Ramos (cell line): ENCODE results near the gene ARHGAP22.
"Not testable (repeated sequence)": the region's sequence is repeated elsewhere in the genome, so short reads cannot be mapped to it uniquely, and the experiment has no call there.

Source experiments
- in situ Hi-C: fragments of 300-500 bp; cut with MboI; formaldehyde crosslinking; loops from one replicate; pipeline ENCODE4 v1.14.3; 2022; ENCODE audit warnings: low sequenced_read_pairs; ENCODE audit not compliant: unreplicated experiment

The ARHGAP22 gene, protein sequence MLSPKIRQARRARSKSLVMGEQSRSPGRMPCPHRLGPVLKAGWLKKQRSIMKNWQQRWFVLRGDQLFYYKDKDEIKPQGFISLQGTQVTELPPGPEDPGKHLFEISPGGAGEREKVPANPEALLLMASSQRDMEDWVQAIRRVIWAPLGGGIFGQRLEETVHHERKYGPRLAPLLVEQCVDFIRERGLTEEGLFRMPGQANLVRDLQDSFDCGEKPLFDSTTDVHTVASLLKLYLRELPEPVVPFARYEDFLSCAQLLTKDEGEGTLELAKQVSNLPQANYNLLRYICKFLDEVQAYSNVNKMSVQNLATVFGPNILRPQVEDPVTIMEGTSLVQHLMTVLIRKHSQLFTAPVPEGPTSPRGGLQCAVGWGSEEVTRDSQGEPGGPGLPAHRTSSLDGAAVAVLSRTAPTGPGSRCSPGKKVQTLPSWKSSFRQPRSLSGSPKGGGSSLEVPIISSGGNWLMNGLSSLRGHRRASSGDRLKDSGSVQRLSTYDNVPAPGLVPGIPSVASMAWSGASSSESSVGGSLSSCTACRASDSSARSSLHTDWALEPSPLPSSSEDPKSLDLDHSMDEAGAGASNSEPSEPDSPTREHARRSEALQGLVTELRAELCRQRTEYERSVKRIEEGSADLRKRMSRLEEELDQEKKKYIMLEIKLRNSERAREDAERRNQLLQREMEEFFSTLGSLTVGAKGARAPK

DNA sequence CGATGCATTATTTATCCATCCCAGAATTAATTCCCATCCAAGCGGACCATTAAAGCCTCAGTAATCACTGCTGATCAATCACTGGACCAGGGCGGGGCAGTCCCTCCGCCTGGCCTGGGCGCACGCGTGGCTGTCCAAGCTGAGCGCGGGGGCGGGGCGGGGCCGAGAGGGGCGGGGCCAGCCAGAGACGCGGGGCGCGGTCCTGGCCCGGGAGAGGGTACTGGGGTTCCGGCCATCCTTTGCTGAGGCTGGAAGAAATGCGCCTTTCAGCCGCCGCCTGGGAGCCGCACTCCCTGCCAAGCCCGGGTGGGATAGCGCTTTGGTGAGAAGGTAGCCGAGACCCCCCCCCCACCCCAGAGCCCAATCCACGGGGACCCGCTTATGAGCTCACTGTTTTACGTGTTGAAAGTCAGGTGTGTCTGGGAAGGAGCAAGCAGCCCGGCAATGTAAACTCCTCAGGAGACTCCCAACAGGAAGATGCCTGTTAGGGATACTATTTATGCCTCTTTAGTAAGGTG lies at the start of gene ARHGAP22:
Gene ARHGAP22 (minus strand): TSS at position 83 of the 518 bp plus-strand sequence. CDS start 277 bp downstream, outside the sequence.
- in situ Hi-C loops: no loop called here

DNA sequence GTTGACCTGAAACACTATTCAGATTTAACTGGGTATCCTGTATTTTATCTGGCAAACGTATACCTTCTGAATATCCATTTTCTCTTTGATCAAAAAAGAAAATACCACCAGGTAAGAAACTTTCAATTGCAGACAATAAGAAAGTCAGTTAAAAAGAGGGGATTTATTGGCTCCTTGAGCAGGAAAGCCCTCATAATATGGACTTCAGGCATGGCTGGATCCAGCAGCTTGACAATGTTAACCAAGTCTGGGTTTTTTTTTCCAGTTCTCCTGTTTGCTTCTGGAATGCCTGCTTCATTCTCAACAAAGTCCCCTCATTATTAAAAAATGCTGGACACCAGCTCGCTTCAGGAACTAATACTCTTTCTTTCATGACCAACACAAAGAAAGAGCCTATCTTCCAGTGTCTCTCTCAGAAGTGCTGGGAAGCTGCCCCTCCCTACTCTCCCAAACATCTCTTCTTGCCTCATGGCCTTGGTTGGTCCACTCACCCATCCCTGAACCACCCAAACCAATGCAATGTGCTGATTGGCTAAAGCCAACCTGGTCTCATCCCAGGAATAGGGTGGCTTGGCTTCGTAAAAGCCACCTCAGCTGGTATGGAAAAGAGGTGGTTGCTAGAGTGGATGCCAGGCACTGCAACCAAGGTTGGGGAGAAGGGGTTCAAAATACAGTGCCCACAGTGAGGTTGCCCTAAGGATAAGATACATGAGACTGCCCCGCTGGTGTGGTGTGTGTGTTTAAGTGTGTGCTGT lies 49.2 kb upstream of the ARHGAP22 start:
- in situ Hi-C loops: loop anchor here (10.0 to 25.0 kb wide), 3 partner anchors 289 to 858 kb away; no protein-coding TSS in a partner anchor

DNA sequence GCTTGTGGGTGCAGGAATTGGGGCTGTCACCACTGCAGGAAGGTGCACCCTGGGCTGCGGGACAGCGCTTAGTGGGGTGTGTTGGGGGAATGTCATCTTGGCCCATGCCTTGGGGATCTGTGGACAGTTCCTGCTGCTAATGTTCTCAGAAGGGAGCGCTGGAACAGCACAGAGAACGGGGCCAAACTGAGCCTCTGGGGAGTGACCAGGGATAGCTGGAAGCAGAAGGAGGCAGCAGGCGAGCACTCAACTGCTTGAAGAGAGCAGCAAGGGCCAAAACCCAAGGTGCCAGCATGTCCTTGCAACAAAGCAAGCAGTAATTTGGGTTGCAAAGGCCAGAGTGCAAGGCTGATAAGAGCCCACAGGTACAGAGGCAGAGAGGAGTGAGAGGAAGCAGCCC lies 48.5 kb upstream of the ARHGAP22 start:
- in situ Hi-C loops: loop anchor here (10.0 to 25.0 kb wide), 3 partner anchors 289 to 859 kb away; no protein-coding TSS in a partner anchor

DNA sequence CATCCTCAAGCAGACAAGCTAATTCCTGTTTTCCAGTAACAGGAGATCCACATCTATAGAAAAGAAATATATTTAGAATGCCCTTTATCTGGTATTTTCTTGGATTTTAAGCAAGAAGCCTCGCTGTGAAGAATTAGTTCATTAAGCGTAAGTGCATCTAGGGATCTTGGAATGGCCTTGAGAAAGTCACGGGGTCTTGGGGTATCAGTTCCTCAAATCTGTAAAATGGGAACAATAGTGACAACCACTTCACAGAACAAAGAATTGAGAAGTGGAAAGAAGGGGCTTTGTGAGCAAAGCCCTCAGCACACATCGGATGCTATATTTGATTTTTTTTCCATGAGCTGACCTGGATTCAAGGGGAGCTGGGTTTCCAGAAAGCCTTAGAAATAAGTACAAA lies 47.5 kb upstream of the ARHGAP22 start:
- in situ Hi-C loops: loop anchor here (10.0 to 25.0 kb wide), 3 partner anchors 288 to 860 kb away; no protein-coding TSS in a partner anchor

DNA sequence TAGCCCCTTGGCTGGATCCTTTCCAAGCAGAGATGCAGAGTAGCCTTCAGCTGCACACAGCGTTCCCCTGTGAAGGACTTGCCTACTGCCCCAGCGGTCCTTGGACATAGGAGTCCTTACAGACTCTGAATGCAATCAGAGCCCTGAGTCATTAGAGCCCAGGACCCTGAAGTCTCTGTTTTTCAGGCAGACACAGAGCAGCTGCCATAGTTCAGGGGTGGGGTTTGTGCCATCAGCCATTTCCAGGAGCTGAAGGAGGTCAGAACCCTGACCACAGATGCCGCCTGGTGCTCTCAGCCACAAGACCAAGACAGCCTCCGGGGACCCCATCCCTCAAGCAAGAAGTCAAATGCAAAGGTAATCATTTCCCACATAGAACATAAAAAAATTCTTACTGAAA lies 47.0 kb upstream of the ARHGAP22 start:
- in situ Hi-C loops: loop anchor here (10.0 to 25.0 kb wide), 3 partner anchors 287 to 860 kb away; no protein-coding TSS in a partner anchor

DNA sequence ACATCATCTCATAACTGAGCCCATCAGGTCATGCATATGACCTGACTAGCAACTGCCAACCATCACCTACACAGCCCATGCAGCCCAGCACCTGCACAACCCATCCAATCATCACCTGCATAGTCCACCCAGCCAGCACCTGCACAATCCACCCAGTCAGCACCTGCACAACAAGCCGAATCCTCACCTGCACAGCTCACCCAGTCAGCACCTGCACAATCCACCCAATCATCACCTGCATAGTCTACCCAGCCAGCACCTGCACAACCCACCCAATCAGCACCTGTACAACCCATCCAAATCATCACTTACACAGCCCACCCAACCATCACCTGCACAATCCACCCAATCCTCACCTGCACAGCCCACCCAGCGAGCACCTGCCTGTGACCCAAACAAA lies 46.4 kb upstream of the ARHGAP22 start:
- in situ Hi-C loops: loop anchor here (10.0 to 25.0 kb wide), 3 partner anchors 286 to 861 kb away; no protein-coding TSS in a partner anchor

DNA sequence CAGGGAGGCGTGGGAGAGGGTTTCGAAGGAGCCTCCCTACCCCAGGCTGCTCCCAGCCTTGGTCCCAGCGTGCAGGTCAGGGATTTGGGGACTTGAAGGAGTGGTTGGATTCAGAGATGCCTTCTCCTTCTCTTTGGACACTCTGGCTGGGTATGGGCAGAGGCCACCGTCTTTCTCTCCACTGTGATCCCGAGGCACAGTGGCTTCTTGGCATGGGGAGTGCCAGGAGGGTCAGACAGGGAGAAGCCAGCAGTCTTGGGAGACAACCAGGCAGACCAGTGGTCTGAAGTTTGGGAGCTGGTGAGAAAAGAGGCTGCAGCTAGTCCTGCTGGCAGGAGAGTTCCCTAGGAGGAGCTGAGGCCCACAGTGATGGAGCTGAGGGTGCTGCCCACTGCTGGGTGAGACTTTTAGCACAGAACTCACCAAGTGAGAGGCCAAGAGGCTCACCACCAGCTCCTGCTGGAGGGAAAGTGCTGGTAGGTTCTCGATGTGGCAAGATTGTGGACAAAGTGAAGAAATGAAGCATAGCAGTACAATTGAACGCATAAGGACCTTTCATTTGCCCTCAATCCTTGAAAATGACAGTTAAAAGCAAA lies 44.6 kb upstream of the ARHGAP22 start:
- in situ Hi-C loops: no loop called here

DNA sequence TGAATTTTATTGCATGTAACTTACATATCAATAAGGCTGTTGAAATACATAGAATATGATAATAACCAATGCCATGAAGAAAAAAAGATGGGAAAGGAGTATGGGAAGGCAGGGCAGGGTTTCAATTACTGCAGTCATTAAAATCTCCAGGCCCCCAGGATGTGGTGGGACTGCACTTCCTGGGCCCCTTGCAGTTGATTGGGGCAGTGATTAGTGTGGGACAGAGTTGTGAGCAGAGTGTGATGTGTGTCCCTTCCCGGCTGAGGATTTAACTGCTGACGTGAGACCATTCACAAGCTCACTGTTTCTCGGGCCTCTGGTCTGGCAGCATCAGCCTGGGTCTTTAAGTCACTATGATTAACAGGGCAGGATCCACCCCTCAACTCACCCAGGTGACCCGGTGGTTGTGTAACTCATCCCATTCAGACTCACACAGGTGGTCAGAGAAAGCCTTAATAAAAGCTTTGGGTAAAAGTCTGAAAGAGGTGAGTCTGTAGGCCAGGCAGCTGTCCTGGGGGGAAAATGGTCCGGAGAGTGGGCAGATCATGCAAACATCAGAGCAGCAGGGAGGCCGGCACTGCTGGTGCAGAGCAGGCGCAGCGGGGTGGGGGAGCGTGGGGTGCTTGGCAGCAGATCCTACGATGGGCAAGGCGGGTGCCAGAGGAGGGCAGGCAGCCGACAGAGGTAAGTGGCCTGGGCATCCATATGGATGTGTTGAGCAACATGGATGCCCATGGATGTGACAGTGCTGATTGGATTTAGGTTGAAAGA lies 43.5 kb upstream of the ARHGAP22 start:
- in situ Hi-C loops: no loop called here

DNA sequence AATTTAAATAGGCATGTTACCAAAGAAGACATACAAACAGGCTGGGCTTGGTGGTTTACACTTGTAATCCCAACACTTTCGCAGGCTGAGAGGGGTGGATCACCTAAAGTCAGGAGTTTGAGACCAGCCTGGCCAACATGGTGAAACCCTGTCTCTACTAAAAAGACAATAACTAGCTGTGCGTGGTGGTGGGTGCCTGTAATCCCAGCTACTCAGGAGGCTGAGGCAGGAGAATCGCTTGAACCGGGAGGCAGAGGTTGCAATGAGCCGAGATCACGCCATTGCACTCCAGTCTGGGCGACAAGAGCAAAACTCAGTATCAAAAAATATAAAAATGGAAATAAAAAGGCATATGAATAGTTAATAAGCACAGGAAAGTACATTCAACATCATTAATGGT lies 42.2 kb upstream of the ARHGAP22 start:
- in situ Hi-C loops: not testable (repeated sequence)

DNA sequence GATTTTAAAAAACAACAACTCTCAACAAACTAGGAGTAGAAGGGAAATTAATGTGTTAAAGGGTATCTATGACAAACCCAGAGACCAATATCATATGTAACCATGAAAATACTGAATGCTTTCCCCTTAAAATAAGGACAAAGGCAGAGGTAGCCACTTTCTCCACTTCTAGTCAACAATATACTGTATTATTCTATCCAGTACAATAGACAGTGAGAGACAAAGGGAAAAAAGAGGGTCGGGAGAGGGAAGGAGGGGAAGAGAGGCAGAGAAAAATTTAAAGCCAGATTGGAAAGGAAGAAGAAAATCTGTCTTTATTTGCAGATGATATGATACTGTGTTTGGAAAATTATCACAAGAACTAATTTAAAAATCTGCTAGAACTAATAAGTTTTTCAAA lies 40.7 kb upstream of the ARHGAP22 start:
- in situ Hi-C loops: no loop called here

DNA sequence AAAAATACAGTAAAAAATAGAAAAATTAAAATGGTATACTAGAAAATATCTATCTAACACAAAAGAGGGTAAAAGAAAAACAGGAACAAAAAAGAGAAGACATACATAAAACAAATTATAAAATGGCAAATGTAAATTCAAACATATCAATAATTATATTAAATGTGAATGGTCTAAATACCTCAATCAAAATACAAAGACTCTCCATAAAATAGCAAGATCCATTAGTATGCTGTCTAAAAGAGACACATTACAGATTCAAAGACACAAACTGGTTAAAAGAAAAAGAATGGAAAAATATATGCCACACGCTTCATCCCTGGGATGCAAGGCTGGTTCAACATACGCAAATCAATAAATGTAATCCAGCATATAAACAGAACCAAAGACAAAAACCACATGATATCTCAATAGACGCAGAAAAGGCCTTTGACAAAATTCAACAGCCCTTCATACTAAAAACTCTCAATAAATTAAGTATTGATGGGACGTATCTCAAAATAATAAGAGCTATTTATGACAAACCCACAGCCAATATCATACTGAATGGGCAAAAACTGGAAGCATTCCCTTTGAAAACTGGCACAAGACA lies 36.3 kb upstream of the ARHGAP22 start:
- in situ Hi-C loops: not testable (repeated sequence)

DNA sequence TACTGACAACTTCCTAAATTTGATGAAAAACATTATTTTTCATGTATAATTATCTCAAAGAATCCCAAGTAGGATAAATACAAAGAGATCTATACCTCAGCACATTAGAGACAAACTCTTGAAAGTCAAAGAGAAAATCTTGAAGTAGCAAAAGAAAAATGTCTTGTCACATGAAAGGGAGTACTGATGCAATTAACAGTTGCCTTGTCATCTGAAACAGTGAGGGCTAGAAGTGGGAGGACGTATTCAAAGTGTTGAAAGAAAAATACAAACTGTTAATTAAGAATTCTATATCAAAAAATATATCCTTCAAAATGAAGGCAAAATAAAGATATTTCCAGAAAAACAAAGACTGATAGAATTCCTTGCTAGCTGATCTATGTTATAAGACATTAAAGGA lies 35.5 kb upstream of the ARHGAP22 start:
- in situ Hi-C loops: no loop called here

DNA sequence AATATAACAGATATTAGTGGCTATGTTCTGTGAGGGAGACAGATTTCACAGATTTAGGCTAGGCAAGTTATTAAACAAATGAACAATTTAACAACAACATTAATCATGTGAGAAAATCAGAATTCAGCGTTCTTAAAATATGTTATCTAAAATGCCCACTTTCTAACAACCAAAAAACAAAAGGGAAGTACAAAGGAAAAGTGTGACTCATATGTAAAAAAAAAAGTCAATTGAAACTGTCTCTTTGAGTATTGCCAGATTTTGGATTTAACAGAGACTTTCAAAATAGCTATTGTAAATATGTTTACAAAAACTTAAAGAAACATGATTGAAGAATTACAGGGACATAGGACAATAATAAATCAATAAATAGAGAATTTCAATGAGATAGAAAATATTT lies 34.8 kb upstream of the ARHGAP22 start:
- in situ Hi-C loops: no loop called here

DNA sequence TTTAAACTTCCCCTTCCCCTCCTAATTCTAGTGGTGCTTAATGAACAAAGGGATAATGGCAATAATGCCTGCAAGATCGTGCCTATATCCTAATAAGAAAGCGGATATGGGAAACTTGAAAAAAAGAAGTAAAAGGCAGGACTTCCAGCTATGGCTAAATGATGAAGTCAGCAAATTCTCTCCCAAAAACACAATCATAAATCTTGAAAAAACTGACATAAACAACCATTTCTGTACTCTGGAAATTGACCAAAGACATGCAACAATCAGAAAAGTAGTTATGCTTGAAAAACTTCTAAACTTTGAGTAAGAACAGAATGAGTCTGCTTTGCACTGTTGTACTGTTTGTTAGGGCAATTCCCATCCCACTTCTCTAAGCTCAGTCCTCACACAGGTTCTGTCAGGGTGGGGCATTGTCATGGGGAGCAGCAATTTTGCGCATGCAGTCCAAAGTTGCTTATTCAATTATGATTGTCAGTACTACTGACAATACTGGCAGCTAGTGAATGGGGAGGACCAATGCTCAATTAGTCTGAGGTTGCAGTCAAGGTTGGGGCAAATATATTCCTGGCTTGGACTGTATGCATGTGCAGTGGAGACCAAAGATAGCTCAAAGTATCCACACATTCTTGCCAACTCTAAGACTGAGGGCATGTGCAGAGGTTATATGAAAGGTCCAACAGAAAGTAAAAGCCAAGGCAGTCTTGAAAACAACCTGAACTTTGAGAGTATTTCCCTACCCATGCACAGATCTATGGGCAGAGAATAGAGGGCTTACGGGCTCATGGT lies 34.1 kb upstream of the ARHGAP22 start:
- in situ Hi-C loops: no loop called here

DNA sequence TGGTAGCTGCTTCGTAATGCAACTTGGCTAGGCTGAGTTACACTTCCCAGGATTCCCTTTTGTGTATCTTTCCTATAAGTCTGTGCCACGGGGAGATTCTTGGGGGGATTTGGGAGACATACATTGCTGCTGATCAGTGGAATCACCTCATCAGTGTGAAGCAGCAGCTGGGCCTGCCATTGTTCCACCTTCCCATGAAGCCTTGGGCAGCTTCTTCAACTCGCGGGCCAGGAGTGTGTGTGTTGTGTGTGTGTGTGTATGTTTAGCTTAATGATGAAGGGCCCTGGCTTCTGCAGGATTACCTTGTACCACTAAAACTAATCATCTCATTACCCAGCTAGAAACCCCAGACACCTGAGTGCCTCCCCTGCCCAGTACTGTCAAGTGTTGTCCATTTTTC lies 33.3 kb upstream of the ARHGAP22 start:
- in situ Hi-C loops: no loop called here

DNA sequence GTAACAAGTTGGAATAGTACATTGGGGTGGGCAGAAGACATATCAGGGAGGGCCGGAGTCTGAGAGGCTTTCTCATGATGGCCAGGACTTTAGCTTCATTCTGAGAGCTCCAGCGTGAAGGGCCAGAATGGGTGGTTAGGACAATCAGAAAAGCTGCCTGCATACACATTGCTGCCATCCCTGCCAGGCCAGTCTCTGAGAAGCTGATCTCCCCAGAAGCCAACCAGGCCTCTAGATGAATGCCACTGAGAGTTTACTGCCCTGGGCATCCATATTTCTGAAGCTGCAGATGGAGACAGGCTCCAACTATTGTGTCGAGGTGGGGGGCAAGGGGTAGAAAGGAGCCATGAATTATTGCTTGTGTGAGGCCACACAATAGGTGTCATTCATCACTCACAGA lies 32.0 kb upstream of the ARHGAP22 start:
- in situ Hi-C loops: no loop called here

DNA sequence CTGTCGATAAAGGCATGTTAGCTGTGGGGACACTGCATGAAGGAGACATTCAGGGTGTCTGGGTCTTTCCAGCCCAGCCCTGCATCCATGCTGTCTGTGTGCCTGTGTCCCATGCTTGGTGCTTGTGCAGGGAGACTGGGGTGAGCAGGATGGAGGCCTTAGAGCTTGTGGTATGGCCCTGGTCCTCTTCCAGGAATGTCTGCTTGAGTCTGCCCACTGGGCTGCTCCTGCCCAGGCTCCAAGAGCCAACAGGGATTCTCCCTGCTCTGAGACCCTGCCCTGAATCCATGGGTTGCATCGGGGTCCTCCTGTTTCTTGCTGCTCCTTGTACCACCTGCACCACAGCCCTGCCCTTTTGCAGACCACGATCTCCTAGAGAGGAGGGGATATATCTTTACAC lies 31.4 kb upstream of the ARHGAP22 start:
- in situ Hi-C loops: no loop called here

DNA sequence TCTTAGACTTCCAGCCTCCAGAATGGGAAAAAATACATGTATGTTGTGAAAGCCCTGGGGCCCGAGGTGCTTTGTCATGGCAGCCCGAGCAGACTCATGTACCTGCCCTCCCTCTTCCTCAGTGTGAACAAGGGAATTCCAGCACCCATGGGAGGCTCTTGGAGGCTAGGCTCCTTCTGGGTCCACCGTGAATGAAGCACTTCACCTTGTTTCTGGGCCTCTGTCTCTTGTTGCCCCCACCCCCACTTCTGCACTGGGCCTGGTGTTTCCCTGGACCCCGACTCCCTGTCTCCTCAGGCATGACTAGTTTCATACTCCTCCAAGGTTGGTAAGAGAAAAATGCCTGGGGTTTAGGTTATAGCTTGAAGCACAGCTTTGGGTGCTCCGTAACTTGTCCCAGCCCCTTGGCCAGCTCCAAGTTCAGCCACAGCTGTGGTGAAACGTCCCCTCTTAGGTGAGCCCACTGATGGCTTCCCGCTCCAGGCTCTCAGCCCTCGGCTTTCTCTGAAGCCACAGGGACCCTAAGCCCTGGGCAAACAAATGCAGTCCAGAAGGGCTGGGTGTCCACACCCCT lies 30.2 kb upstream of the ARHGAP22 start:
- in situ Hi-C loops: no loop called here
